ENCODE results near the gene MASP2.
"Not testable (repeated sequence)": the region's sequence is repeated elsewhere in the genome, so short reads cannot be mapped to it uniquely, and the experiment has no call there.

- not testable (repeated sequence) for TF ChIP-seq CTCF, POLR2A (IDR thresholded peaks at IDR 0.05)
Observed at GRCh38 chr1:11051121-11051520, 4.1 kb upstream of the MASP2 start.

Measured in esophagus squamous epithelium (tissue), 4 donors.